Choroid plexus epithelial cell (primary cell): ENCODE measurements around the gene ZNF607.

Experiments used
- DNase-seq: peaks from one replicate; pipeline ENCODE4 v3.0.0-alpha.2; 2010; ENCODE audit warnings: low read depth
- H3K4me3 ChIP-seq: 2 replicates; pipeline ENCODE4 v1.5.1; 2011; ENCODE audit warnings: low read depth, mild to moderate bottlenecking, control low read depth, low read length, moderate library complexity
- TF ChIP-seq, protein P1 (sequence below): conservative IDR thresholded peaks from 2 replicates; pipeline ENCODE4 v1.5.1; 2011; ENCODE audit warnings: low read depth, mild to moderate bottlenecking, control low read depth, inconsistent platforms, low read length, moderate library complexity

Gene ZNF607

DNA sequence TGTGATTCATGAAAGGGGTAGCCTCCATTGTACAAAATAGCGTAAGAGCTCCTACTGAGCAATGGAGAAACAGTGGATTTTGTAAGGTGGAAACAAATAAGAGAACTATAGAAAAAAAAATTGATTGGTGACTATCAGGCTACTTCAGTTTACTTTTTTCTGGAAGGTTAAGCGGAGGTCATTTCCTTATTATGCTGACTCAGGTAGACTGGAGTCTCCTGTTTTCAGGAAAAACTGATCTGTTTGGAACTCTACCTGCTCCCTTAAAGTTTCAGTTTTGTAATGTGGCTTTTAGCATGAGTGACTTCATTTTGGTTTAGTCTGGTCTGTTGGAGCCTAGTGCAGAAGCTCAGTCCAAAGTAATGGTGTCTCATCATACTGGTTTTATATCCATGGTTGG, 3.4 kb downstream of the ZNF607 start:
- TF ChIP-seq, protein P1, sequence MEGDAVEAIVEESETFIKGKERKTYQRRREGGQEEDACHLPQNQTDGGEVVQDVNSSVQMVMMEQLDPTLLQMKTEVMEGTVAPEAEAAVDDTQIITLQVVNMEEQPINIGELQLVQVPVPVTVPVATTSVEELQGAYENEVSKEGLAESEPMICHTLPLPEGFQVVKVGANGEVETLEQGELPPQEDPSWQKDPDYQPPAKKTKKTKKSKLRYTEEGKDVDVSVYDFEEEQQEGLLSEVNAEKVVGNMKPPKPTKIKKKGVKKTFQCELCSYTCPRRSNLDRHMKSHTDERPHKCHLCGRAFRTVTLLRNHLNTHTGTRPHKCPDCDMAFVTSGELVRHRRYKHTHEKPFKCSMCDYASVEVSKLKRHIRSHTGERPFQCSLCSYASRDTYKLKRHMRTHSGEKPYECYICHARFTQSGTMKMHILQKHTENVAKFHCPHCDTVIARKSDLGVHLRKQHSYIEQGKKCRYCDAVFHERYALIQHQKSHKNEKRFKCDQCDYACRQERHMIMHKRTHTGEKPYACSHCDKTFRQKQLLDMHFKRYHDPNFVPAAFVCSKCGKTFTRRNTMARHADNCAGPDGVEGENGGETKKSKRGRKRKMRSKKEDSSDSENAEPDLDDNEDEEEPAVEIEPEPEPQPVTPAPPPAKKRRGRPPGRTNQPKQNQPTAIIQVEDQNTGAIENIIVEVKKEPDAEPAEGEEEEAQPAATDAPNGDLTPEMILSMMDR, result no peak
- H3K4me3 ChIP-seq, result no peak overlapping the region
- DNase-seq, result no peak

DNA sequence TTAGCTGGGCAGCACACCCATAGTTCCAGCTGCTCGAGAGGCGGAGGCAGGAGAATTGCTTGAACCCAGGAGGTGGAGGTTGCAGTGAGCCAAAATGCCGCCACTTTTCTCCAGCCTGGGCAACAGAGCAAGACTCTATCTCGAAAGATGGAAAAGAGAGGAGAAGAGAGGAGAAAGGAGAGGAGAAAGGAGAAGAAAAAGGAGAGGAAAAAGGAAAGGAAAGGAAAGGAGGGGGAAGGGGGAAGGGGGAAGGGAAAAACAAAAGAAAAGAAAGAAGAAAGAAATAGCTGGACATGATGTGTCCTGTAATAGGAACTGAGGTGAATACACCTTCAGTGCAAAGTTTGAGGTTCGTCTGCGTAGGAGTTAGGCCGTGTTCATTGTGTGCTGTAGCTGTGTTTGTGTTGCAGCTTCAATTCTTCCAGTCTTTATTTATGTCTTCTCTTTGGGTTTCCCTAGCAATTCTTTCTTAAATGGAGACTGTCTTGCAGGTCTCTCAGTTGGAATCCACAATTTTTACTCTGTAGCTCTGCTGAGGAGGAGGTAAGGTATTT, 13.4 kb downstream of the ZNF607 start:
- no peak for DNase-seq
- H3K4me3 ChIP-seq, result no peak overlapping the region
- TF ChIP-seq, protein P1, result no peak

DNA sequence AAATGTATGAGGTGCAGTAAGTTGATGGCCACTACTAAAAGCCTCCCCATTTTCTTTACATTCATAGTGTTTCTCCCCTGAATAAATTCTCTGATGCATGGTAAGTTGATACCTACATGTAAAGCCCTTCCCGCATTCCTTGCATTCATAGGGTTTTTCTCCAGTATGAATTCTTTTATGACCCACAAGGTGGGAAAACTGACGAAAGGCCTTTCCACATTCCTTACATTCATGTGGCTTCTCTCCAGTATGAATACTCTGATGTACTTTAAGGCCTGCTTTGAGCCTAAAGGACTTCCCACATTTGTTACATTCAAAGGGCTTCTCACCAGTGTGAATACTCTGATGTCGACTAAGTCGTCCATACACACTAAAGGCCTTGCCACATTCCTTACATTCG, 20.5 kb downstream of the ZNF607 start:
- no peak overlapping the region for H3K4me3 ChIP-seq
- TF ChIP-seq, protein P1, result no peak
- no peak for DNase-seq

DNA sequence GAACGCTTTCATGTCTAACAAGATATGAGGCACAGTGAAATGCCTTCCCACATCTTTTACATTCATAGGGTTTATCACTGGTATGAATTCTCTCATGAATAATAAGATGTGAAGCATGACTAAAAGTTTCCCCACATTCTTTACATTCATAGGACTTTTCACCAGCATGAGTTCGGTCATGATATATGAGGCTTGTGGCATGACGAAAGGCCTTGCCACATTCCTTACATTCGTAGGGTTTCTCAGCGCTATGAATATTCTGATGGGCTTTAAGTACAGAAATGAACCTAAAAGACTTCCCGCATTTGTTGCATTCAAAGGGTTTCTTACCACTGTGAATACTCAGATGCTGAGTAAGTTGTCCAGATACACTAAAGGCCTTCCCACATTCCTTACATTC, 21.3 kb downstream of the ZNF607 start:
- DNase-seq, result no peak
- TF ChIP-seq, protein P1, result no peak
- H3K4me3 ChIP-seq, result no peak overlapping the region

DNA sequence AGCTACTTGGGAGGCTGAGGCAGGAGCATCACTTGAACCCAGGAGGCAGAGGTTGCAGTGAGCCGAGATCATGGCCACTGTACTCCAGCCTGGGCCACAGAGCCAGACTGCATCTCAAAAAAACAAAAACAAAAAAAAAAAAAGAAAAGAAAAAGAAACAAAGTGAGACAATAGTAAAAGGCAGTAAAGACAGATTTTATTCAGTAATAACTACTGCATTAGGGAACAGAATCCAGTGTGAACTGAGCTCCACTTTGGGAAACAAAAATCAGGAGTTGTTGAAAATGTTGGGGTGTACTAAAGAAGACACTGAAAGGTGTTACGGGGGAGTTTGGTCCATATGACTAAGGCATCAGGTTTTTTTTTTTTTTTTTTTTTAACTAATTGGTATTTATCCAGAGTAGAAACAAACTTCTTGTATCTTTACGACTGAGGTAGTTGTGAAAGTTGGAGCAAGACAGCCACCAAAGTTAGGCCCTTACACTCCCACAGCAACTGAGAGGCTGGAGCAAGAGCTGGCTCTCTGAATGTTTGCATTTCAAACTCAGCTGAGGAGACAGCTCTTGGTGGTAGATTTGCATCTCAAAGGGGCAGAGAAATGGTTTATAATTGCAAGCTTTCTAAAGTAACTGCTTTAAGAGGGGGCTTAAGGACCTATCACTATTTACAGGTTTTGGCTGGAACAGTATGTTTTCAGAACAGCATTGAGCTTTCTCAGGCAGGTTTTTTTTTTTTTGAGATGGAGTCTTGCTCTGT, 24.2 kb downstream of the ZNF607 start:
- H3K4me3 ChIP-seq, result no peak overlapping the region
- DNase-seq, result no peak
- TF ChIP-seq, protein P1, result no peak

DNA sequence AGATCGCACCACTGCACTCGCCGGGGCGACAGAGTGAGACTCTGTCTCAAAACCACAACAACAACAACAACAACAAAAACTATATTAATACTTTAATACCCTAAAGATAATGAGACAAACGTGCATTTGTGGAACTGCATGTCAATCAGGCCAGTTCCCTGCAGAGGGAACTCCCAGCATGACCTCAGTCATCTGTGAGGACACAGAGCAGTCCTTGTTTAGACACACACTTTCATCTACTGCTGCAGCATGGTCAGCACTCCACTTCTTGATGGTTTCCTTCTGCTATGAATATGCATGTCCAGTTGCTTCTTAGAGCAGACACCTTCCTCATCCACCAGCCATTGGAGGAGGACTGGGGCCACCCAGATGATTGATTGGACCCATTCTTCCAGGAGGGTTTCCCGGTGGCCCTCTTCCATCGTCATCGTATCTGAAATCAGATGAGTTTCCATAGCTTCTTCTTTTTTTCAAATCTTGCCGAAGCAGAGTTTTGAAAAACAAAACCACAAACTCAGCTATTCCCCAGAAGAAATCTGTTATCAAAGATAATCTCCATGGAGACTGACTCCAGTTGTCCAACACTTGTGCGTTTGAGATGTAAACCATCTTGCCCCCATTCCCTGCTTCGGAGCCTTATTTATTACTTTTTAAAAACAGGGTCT, 26.5 kb downstream of the ZNF607 start:
- TF ChIP-seq, protein P1, result no peak
- H3K4me3 ChIP-seq, result no peak overlapping the region
- DNase-seq, result no peak
